Measurements from ENCODE around the gene NRAP. TPM values are rescaled to one million over a fixed set of nuclear protein-coding genes. Genes with fewer than 3 reads are reported as not detected.

NRAP gene
- total and polyA plus RNA-seq, 2 experiments from 2014 or later: not detected

DNA sequence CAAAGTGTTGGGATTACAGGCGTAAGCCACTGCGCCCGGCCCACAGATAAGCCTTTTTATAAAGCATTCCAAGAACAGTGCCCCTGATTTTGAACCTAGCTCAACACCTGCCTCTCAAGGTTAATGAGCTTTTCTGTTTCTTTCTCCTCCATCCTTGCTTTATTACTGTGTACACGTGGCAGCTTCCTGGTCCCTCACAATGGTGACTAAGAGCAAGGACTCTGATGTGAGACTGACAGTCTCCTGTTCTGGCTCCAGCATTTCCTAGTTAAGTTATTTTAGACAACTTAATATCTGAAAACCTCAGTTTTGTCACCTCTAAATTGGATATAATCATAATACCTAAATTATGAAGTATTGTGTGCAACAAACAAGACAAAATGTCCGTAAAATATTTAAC lies 101.1 kb downstream of the NRAP start:
- Mint-ChIP-seq H3K4me1 (peaks cover 39% of the 10 kb centered on the region), H3K4me3 (no peak overlapping the region), H3K27me3 (ENCODE audit: insufficient read depth, low read depth, poor library complexity) (peaks cover 63% of the 10 kb centered on the region), H3K27ac (no peak overlapping the region), H3K36me3 (ENCODE audit: low read depth) (no peaks in the 10 kb centered on the region; the same call in 2 of the 3 replicates), H3K9me3 (no peaks in the 10 kb centered on the region)
- peaks cover 60% of the 10 kb centered on the region for H3K27me3 ChIP-seq (ENCODE audit: insufficient read depth)
- H3K36me3 ChIP-seq (ENCODE audit: insufficient read depth): no peaks in the 10 kb centered on the region
- H3F3A ChIP-seq (replicated peaks; ENCODE audit: low read depth): no peaks in the 10 kb centered on the region
- H3K4me1 ChIP-seq (ENCODE audit: insufficient read depth): peaks cover 28% of the 10 kb centered on the region; the same call in 1 of the 2 replicates
- peaks cover 16% of the 10 kb centered on the region; the same call in 1 of the 2 replicates for H4K20me1 ChIP-seq (replicated peaks; ENCODE audit: insufficient read depth)
- H3K4me2 ChIP-seq: no peak overlapping the region
- H2AFZ ChIP-seq: no peak overlapping the region
- TF ChIP-seq ZNF114 (CRISPR knock-in tag; IDR thresholded peaks at IDR 0.05) (no peak), NANOG (IDR thresholded peaks at IDR 0.05; ENCODE audit: borderline replicate concordance) (no peak)
- no peak overlapping the region for H3K27ac ChIP-seq (ENCODE audit: low read depth)
- no peak for DNase-seq (ENCODE audit: low spot score)
- ATAC-seq: no peak
- no peak overlapping the region for H3K4me3 ChIP-seq
- no peaks in the 10 kb centered on the region for H3K9me2 ChIP-seq (ENCODE audit: insufficient read depth)
- H3K79me2 ChIP-seq (replicated peaks; ENCODE audit: insufficient read depth): no peaks in the 10 kb centered on the region

DNA sequence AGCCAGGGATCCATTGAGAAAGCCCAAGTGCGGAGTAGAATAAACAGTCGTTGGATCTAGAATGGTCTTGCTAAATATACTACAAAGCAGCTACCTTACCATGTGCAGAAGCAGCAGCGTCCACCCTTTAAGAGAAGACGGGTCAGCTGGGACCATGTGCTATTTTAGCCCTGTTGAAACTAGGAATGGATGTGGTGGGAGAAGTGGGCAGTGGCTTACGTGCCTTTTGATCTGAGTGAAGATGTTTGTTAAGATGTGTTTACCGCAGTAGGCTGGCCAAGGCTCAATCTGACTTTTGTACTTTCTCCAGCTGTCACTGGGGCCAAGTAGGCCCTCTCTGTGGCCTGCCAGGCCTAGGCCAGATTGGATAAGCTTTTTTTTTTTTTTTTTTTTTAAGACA lies 101.8 kb downstream of the NRAP start:
- no peak overlapping the region for H3K4me3 ChIP-seq
- H3K4me1 ChIP-seq (ENCODE audit: insufficient read depth): peaks cover 33% of the 10 kb centered on the region; the same call in 1 of the 2 replicates
- H3K4me1 Mint-ChIP-seq: peaks cover 44% of the 10 kb centered on the region
- H3K9me2 ChIP-seq (ENCODE audit: insufficient read depth): no peaks in the 10 kb centered on the region
- peaks cover 69% of the 10 kb centered on the region for H3K27me3 Mint-ChIP-seq (ENCODE audit: insufficient read depth, low read depth, poor library complexity)
- no peak overlapping the region for H3K27ac ChIP-seq (ENCODE audit: low read depth)
- H3K36me3 ChIP-seq (ENCODE audit: insufficient read depth): no peaks in the 10 kb centered on the region
- H4K20me1 ChIP-seq (replicated peaks; ENCODE audit: insufficient read depth): peaks cover 21% of the 10 kb centered on the region; the same call in 1 of the 2 replicates
- H3K4me2 ChIP-seq: no peak overlapping the region
- no peaks in the 10 kb centered on the region for H3K9me3 Mint-ChIP-seq
- no peaks in the 10 kb centered on the region for H3K79me2 ChIP-seq (replicated peaks; ENCODE audit: insufficient read depth)
- TF ChIP-seq, protein P1, sequence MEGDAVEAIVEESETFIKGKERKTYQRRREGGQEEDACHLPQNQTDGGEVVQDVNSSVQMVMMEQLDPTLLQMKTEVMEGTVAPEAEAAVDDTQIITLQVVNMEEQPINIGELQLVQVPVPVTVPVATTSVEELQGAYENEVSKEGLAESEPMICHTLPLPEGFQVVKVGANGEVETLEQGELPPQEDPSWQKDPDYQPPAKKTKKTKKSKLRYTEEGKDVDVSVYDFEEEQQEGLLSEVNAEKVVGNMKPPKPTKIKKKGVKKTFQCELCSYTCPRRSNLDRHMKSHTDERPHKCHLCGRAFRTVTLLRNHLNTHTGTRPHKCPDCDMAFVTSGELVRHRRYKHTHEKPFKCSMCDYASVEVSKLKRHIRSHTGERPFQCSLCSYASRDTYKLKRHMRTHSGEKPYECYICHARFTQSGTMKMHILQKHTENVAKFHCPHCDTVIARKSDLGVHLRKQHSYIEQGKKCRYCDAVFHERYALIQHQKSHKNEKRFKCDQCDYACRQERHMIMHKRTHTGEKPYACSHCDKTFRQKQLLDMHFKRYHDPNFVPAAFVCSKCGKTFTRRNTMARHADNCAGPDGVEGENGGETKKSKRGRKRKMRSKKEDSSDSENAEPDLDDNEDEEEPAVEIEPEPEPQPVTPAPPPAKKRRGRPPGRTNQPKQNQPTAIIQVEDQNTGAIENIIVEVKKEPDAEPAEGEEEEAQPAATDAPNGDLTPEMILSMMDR (conservative IDR thresholded peaks at IDR 0.05; ENCODE audit: low read depth in 2 of 2): no peak
- no peak for TF ChIP-seq EZH2phosphoT487 (IDR thresholded peaks at IDR 0.05; ENCODE audit: unreplicated experiment)
- TF ChIP-seq EZH2 (IDR thresholded peaks at IDR 0.05; ENCODE audit: low read depth, unreplicated experiment): no peak
- TF ChIP-seq NANOG (IDR thresholded peaks at IDR 0.05; ENCODE audit: borderline replicate concordance): no peak
- TF ChIP-seq POLR2AphosphoS5 (IDR thresholded peaks at IDR 0.05; ENCODE audit: low read depth): no peak
- no peak for TF ChIP-seq STAT1 (IDR thresholded peaks at IDR 0.05; ENCODE audit: unreplicated experiment)
- TF ChIP-seq ZNF114 (CRISPR knock-in tag; IDR thresholded peaks at IDR 0.05): no peak
- TF ChIP-seq, protein P2, sequence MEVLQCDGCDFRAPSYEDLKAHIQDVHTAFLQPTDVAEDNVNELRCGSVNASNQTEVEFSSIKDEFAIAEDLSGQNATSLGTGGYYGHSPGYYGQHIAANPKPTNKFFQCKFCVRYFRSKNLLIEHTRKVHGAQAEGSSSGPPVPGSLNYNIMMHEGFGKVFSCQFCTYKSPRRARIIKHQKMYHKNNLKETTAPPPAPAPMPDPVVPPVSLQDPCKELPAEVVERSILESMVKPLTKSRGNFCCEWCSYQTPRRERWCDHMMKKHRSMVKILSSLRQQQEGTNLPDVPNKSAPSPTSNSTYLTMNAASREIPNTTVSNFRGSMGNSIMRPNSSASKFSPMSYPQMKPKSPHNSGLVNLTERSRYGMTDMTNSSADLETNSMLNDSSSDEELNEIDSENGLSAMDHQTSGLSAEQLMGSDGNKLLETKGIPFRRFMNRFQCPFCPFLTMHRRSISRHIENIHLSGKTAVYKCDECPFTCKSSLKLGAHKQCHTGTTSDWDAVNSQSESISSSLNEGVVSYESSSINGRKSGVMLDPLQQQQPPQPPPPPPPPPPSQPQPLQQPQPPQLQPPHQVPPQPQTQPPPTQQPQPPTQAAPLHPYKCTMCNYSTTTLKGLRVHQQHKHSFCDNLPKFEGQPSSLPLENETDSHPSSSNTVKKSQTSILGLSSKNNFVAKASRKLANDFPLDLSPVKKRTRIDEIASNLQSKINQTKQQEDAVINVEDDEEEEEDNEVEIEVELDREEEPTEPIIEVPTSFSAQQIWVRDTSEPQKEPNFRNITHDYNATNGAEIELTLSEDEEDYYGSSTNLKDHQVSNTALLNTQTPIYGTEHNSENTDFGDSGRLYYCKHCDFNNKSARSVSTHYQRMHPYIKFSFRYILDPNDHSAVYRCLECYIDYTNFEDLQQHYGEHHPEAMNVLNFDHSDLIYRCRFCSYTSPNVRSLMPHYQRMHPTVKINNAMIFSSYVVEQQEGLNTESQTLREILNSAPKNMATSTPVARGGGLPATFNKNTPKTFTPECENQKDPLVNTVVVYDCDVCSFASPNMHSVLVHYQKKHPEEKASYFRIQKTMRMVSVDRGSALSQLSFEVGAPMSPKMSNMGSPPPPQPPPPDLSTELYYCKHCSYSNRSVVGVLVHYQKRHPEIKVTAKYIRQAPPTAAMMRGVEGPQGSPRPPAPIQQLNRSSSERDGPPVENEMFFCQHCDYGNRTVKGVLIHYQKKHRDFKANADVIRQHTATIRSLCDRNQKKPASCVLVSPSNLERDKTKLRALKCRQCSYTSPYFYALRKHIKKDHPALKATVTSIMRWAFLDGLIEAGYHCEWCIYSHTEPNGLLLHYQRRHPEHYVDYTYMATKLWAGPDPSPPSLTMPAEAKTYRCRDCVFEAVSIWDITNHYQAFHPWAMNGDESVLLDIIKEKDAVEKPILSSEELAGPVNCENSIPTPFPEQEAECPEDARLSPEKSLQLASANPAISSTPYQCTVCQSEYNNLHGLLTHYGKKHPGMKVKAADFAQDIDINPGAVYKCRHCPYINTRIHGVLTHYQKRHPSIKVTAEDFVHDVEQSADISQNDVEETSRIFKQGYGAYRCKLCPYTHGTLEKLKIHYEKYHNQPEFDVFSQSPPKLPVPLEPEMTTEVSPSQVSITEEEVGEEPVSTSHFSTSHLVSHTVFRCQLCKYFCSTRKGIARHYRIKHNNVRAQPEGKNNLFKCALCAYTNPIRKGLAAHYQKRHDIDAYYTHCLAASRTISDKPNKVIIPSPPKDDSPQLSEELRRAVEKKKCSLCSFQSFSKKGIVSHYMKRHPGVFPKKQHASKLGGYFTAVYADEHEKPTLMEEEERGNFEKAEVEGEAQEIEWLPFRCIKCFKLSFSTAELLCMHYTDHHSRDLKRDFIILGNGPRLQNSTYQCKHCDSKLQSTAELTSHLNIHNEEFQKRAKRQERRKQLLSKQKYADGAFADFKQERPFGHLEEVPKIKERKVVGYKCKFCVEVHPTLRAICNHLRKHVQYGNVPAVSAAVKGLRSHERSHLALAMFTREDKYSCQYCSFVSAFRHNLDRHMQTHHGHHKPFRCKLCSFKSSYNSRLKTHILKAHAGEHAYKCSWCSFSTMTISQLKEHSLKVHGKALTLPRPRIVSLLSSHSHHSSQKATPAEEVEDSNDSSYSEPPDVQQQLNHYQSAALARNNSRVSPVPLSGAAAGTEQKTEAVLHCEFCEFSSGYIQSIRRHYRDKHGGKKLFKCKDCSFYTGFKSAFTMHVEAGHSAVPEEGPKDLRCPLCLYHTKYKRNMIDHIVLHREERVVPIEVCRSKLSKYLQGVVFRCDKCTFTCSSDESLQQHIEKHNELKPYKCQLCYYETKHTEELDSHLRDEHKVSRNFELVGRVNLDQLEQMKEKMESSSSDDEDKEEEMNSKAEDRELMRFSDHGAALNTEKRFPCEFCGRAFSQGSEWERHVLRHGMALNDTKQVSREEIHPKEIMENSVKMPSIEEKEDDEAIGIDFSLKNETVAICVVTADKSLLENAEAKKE (CRISPR knock-in tag; IDR thresholded peaks at IDR 0.05): no peak
- DNase-seq (ENCODE audit: low spot score): no peak
- no peak overlapping the region for H3K4me3 Mint-ChIP-seq
- H3K27me3 ChIP-seq (ENCODE audit: insufficient read depth): peaks cover 67% of the 10 kb centered on the region
- no peak overlapping the region for H2AFZ ChIP-seq
- H3K36me3 Mint-ChIP-seq (ENCODE audit: low read depth): no peaks in the 10 kb centered on the region; the same call in 2 of the 3 replicates
- no peaks in the 10 kb centered on the region for H3F3A ChIP-seq (replicated peaks; ENCODE audit: low read depth)
- no peak for ATAC-seq
- no peak overlapping the region for H3K27ac Mint-ChIP-seq

Data from GM23338 (cell line).